ENCODE measurements around the gene PLCD1. TPM values are rescaled to one million over a fixed set of nuclear protein-coding genes. Genes with fewer than 3 reads are reported as not detected.
A peak's percentile ranks its signal among the peaks of the same experiment; 100 is the strongest.
"Not testable (repeated sequence)": the region's sequence is repeated elsewhere in the genome, so short reads cannot be mapped to it uniquely, and the experiment has no call there.

PLCD1 gene
- polyA plus RNA-seq, 2 donors: 40.1 to 41.2 TPM

DNA sequence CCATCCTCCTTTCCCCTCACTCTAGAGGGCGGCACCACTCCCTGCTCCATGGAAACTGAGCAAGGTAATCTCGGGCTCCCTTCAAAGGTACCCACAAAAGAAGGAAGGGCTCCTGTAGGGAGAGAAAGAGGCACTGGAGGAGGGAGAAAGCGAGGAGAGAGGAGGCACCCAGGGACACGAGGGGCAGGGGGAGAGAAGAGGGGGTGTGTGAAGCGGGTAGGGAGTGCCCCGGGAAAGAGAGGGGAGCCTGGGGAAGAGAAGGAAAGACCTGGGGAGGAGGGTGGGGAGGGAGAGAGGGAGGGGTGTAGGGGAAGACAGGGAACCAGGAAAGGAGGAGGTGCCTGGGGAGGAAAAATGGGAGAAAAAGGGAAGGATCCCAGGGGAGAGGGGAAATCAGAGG lies 38.3 kb downstream of the PLCD1 start:
- WGBS, 2 donors: 49% methylated on average over 6 of the region's 6 CpGs
- Histone ChIP-seq H3K4me1 (ENCODE audit: control insufficient read depth in 2 of 2, insufficient read depth in 2 of 2, low read length in 1 of 2) (peaks cover 9 to 36% of the 10 kb centered on the region in 2 donors), H3K9me3 (ENCODE audit: control insufficient read depth in 2 of 2, insufficient read depth in 1 of 2, low read depth in 1 of 2, low read length in 1 of 2) (no peaks in the 10 kb centered on the region), H3K27ac (ENCODE audit: low read depth in 2 of 2, low read length in 1 of 2) (no peak overlapping the region), H3K36me3 (ENCODE audit: control insufficient read depth in 2 of 2, insufficient read depth in 2 of 2, low read length in 1 of 2) (peaks cover 0 to 6% of the 10 kb centered on the region in 2 donors), H3K4me3 (ENCODE audit: low read depth in 1 of 2, low read length in 2 of 2) (peak overlapping the region in 1 of 2 donors; percentile 17), H3K27me3 (ENCODE audit: control insufficient read depth in 1 of 2, insufficient read depth in 2 of 2, low read length in 2 of 2) (no peaks in the 10 kb centered on the region)

- Histone ChIP-seq H3K9me3 (ENCODE audit: control insufficient read depth in 2 of 2, insufficient read depth in 1 of 2, low read depth in 1 of 2, low read length in 1 of 2) (no peaks in the 10 kb centered on the region), H3K4me1 (ENCODE audit: control insufficient read depth in 2 of 2, insufficient read depth in 2 of 2, low read length in 1 of 2) (peaks cover 11 to 39% of the 10 kb centered on the region in 2 donors), H3K4me3 (ENCODE audit: low read depth in 1 of 2, low read length in 2 of 2) (peak within 1 kb of the TSS in 1 of 2 donors; percentile 17), H3K27me3 (ENCODE audit: control insufficient read depth in 1 of 2, insufficient read depth in 2 of 2, low read length in 2 of 2) (no peaks in the 10 kb centered on the region), H3K36me3 (ENCODE audit: control insufficient read depth in 2 of 2, insufficient read depth in 2 of 2, low read length in 1 of 2) (peaks cover 0 to 4% of the 10 kb centered on the region in 2 donors), H3K27ac (ENCODE audit: low read depth in 2 of 2, low read length in 1 of 2) (peak within 1 kb of the TSS in 1 of 2 donors; percentile 5)
- WGBS, 2 donors: 56 to 59% methylated on average over 10 of the region's 10 CpGs
Observed at GRCh38 chr3:37990527-37990926, 38.9 kb downstream of the PLCD1 start, which contains the start of gene VILL. Gene VILL, plus strand, starts transcription at chr3:37990786. Its CDS starts 2,887 bp downstream, at chr3:37993673.

GRCh38 chr3:37989821-37990480 lies 39.5 kb downstream of the PLCD1 start:
- no peaks in the 10 kb centered on the region for H3K9me3 ChIP-seq (ENCODE audit: control insufficient read depth in 2 of 2, insufficient read depth in 1 of 2, low read depth in 1 of 2, low read length in 1 of 2)
- 90 to 94% methylated on average over 7 of the region's 7 CpGs for WGBS, 2 donors
- H3K27ac ChIP-seq (ENCODE audit: low read depth in 2 of 2, low read length in 1 of 2): no peak overlapping the region
- H3K4me3 ChIP-seq (ENCODE audit: low read depth in 1 of 2, low read length in 2 of 2): no peak overlapping the region
- H3K4me1 ChIP-seq (ENCODE audit: control insufficient read depth in 2 of 2, insufficient read depth in 2 of 2, low read length in 1 of 2): peaks cover 12 to 43% of the 10 kb centered on the region in 2 donors
- H3K27me3 ChIP-seq (ENCODE audit: control insufficient read depth in 1 of 2, insufficient read depth in 2 of 2, low read length in 2 of 2): no peaks in the 10 kb centered on the region
- no peaks in the 10 kb centered on the region for H3K36me3 ChIP-seq (ENCODE audit: control insufficient read depth in 2 of 2, insufficient read depth in 2 of 2, low read length in 1 of 2)

GRCh38 chr3:37988931-37989525 lies 40.4 kb downstream of the PLCD1 start:
- peaks cover 0 to 1% of the 10 kb centered on the region in 2 donors for H3K36me3 ChIP-seq (ENCODE audit: control insufficient read depth in 2 of 2, insufficient read depth in 2 of 2, low read length in 1 of 2)
- no peak overlapping the region for H3K27ac ChIP-seq (ENCODE audit: low read depth in 2 of 2, low read length in 1 of 2)
- H3K4me1 ChIP-seq (ENCODE audit: control insufficient read depth in 2 of 2, insufficient read depth in 2 of 2, low read length in 1 of 2): peaks cover 12 to 46% of the 10 kb centered on the region in 2 donors
- H3K9me3 ChIP-seq (ENCODE audit: control insufficient read depth in 2 of 2, insufficient read depth in 1 of 2, low read depth in 1 of 2, low read length in 1 of 2): no peaks in the 10 kb centered on the region
- no peaks in the 10 kb centered on the region for H3K27me3 ChIP-seq (ENCODE audit: control insufficient read depth in 1 of 2, insufficient read depth in 2 of 2, low read length in 2 of 2)
- no peak overlapping the region for H3K4me3 ChIP-seq (ENCODE audit: low read depth in 1 of 2, low read length in 2 of 2)
- WGBS, 2 donors: 83 to 86% methylated on average over 15 of the region's 15 CpGs

GRCh38 chr3:37988376-37988775 lies 41.1 kb downstream of the PLCD1 start:
- 78 to 80% methylated on average over 10 of the region's 10 CpGs for WGBS, 2 donors
- not testable (repeated sequence) for H3K27ac ChIP-seq (ENCODE audit: low read depth in 2 of 2, low read length in 1 of 2); H3K36me3 ChIP-seq (ENCODE audit: control insufficient read depth in 2 of 2, insufficient read depth in 2 of 2, low read length in 1 of 2); H3K27me3 ChIP-seq (ENCODE audit: control insufficient read depth in 1 of 2, insufficient read depth in 2 of 2, low read length in 2 of 2); H3K4me3 ChIP-seq (ENCODE audit: low read depth in 1 of 2, low read length in 2 of 2); H3K9me3 ChIP-seq (ENCODE audit: control insufficient read depth in 2 of 2, insufficient read depth in 1 of 2, low read depth in 1 of 2, low read length in 1 of 2)
- peaks cover 12 to 41% of the 10 kb centered on the region in 2 donors for H3K4me1 ChIP-seq (ENCODE audit: control insufficient read depth in 2 of 2, insufficient read depth in 2 of 2, low read length in 1 of 2)

DNA sequence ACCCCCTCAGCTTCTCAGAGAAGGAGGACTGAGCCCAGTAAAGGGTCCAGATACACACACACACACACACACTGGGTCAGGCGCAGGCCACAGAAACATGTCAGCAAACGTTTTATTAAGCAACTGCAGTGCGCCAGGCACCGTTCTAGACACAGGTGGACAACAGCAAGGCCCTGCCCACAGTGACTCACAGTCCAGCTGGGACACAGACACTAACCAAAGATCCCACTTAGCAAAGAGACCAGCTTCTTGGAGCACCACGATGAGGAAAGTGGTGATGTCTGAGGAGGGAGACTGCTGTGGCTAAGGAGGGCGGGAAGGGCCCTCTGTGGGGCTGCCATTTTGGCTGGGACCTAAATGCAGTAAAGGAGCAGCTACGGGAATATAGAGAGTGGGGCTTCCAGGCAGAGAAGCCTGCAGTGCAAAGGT lies 41.7 kb downstream of the PLCD1 start:
- H3K4me1 ChIP-seq (ENCODE audit: control insufficient read depth in 2 of 2, insufficient read depth in 2 of 2, low read length in 1 of 2): peaks cover 12 to 38% of the 10 kb centered on the region in 2 donors
- WGBS, 2 donors: 71 to 76% methylated on average over 7 of the region's 7 CpGs
- no peak overlapping the region for H3K27ac ChIP-seq (ENCODE audit: low read depth in 2 of 2, low read length in 1 of 2)

GRCh38 chr3:37987315-37987697 lies 42.1 kb downstream of the PLCD1 start:
- Histone ChIP-seq H3K9me3 (ENCODE audit: control insufficient read depth in 2 of 2, insufficient read depth in 1 of 2, low read depth in 1 of 2, low read length in 1 of 2) (no peaks in the 10 kb centered on the region), H3K27me3 (ENCODE audit: control insufficient read depth in 1 of 2, insufficient read depth in 2 of 2, low read length in 2 of 2) (no peaks in the 10 kb centered on the region), H3K27ac (ENCODE audit: low read depth in 2 of 2, low read length in 1 of 2) (no peak overlapping the region), H3K36me3 (ENCODE audit: control insufficient read depth in 2 of 2, insufficient read depth in 2 of 2, low read length in 1 of 2) (peaks cover 0 to 2% of the 10 kb centered on the region in 2 donors), H3K4me3 (ENCODE audit: low read depth in 1 of 2, low read length in 2 of 2) (no peak overlapping the region), H3K4me1 (ENCODE audit: control insufficient read depth in 2 of 2, insufficient read depth in 2 of 2, low read length in 1 of 2) (peaks cover 12 to 36% of the 10 kb centered on the region in 2 donors)
- 54 to 58% methylated on average over 2 of the region's 2 CpGs for WGBS, 2 donors

More for the DNA sequence above, 41.7 kb downstream of the PLCD1 start:
- Histone ChIP-seq H3K9me3 (ENCODE audit: control insufficient read depth in 2 of 2, insufficient read depth in 1 of 2, low read depth in 1 of 2, low read length in 1 of 2) (no peaks in the 10 kb centered on the region), H3K27me3 (ENCODE audit: control insufficient read depth in 1 of 2, insufficient read depth in 2 of 2, low read length in 2 of 2) (no peaks in the 10 kb centered on the region), H3K36me3 (ENCODE audit: control insufficient read depth in 2 of 2, insufficient read depth in 2 of 2, low read length in 1 of 2) (peaks cover 0 to 2% of the 10 kb centered on the region in 2 donors), H3K4me3 (ENCODE audit: low read depth in 1 of 2, low read length in 2 of 2) (no peak overlapping the region)

- 52 to 72% methylated on average over 12 of the region's 12 CpGs for WGBS, 2 donors
- peaks cover 0 to 5% of the 10 kb centered on the region in 2 donors for H3K36me3 ChIP-seq (ENCODE audit: control insufficient read depth in 2 of 2, insufficient read depth in 2 of 2, low read length in 1 of 2)
- H3K9me3 ChIP-seq (ENCODE audit: control insufficient read depth in 2 of 2, insufficient read depth in 1 of 2, low read depth in 1 of 2, low read length in 1 of 2): no peaks in the 10 kb centered on the region
- H3K27me3 ChIP-seq (ENCODE audit: control insufficient read depth in 1 of 2, insufficient read depth in 2 of 2, low read length in 2 of 2): no peaks in the 10 kb centered on the region
- H3K4me3 ChIP-seq (ENCODE audit: low read depth in 1 of 2, low read length in 2 of 2): no peak overlapping the region
- peaks cover 14 to 30% of the 10 kb centered on the region in 2 donors for H3K4me1 ChIP-seq (ENCODE audit: control insufficient read depth in 2 of 2, insufficient read depth in 2 of 2, low read length in 1 of 2)
- H3K27ac ChIP-seq (ENCODE audit: low read depth in 2 of 2, low read length in 1 of 2): peak overlapping the region in 1 of 2 donors; percentile 5
Observed at GRCh38 chr3:37986479-37987314, 42.7 kb downstream of the PLCD1 start.

GRCh38 chr3:37985637-37986320 lies 43.7 kb downstream of the PLCD1 start:
- peak overlapping the region in 1 of 2 donors; percentile 17 for H3K27ac ChIP-seq (ENCODE audit: low read depth in 2 of 2, low read length in 1 of 2)
- peaks cover under 1 to 6% of the 10 kb centered on the region in 2 donors for H3K36me3 ChIP-seq (ENCODE audit: control insufficient read depth in 2 of 2, insufficient read depth in 2 of 2, low read length in 1 of 2)
- H3K4me1 ChIP-seq (ENCODE audit: control insufficient read depth in 2 of 2, insufficient read depth in 2 of 2, low read length in 1 of 2): peaks cover 15 to 30% of the 10 kb centered on the region in 2 donors
- H3K27me3 ChIP-seq (ENCODE audit: control insufficient read depth in 1 of 2, insufficient read depth in 2 of 2, low read length in 2 of 2): no peaks in the 10 kb centered on the region
- no peak overlapping the region for H3K4me3 ChIP-seq (ENCODE audit: low read depth in 1 of 2, low read length in 2 of 2)
- H3K9me3 ChIP-seq (ENCODE audit: control insufficient read depth in 2 of 2, insufficient read depth in 1 of 2, low read depth in 1 of 2, low read length in 1 of 2): no peaks in the 10 kb centered on the region
- WGBS, 2 donors: 53 to 66% methylated on average over 8 of the region's 8 CpGs

All from esophagus (tissue), 2 donors.